Measurements from ENCODE around the gene COL4A2.

GRCh38 chr13:110289661-110290060 lies 17.4 kb upstream of the COL4A2 start:
- TF ChIP-seq POLR2A (IDR thresholded peaks at IDR 0.05): no peak
- TF ChIP-seq CTCF (IDR thresholded peaks at IDR 0.05): no peak
